ENCODE measurements around the gene ICAM4. TPM values are rescaled to one million over a fixed set of nuclear protein-coding genes. Genes with fewer than 3 reads are reported as not detected.

ICAM4 gene
- total RNA-seq, 2 donors from 2014 or later = 0.42 to 0.85 TPM

GRCh38 chr19:10306327-10306726 is 19.6 kb downstream of the ICAM4 start:
- ATAC-seq = no peak

DNA sequence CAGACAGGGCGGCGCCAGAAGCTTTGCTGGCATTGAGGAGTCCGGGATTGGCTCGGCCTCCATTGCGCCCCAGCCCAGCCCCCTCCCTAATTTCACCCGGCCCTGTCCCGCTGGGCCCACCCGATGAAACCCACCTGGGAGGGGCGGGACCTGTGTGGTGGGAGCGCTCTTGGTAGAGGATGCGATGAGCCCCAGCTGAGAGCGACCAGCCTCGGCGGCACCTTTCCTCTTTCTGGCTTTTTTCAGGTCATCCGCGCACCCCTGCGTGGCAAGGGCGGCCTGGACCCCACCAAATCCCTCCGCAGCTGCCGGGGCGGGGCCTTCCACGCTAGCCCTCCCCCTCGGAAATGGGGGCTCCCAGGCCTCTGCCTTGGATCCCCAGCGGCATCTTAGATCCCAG is 22.7 kb downstream of the ICAM4 start, which contains the start of gene ZGLP1:
ZGLP1 (minus strand) TSS at position 393 of the 400 bp plus-strand sequence.
- intact Hi-C loops (cut with DNase I) = no loop called here
- ATAC-seq (no peak), DNase-seq (no peak)

More at GRCh38 chr19:10306327-10306726, 19.6 kb downstream of the ICAM4 start:
- no peak for DNase-seq
- intact Hi-C loops (cut with DNase I) = no loop called here

DNA sequence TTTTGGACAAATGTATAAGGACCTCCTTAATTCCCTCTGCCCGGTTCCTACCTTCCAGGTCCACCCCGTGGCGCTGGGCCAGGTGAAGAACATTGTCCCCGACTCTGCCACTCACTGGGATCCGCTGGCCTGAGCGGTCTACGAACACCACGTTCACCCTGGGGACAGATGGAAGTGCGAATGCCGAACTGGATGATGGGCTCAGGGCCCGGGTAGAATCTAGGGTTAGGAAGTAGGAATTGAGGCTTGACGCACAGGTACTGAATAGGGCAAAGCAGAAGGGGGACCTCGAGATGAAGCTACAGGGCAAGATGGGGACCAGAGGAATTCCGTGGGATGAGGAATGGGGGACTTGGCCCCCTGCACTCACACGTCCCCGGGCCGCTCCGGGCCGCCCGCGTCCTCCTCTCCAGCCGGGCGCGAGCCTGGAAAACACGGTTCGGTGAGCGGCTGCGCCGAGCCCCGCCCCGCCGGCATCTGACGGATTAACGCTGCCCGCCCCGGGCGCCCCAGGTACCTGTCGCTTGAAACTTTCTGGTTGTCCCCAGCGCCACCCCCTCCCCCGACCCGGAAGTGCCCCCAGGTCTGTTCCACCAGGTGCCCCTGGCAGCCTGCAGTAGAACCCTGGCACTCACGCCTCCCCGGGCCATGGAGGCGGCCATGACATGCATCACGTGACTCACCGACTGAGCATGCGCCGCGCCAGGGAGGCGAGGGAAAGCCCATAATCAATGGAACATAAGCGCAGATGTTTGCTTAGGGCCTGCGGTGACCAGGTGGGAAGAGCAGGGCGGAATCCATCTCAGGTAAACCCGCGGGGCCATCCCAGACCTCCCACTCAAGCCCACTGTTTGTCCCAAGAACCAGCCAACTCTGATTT is 28.8 kb downstream of the ICAM4 start, which contains the start of gene FDX2:
FDX2 (minus strand) TSS at position 681 of the 880 bp plus-strand sequence; CDS start at position 662, 19 bp downstream.
- intact Hi-C loops (cut with DNase I) = no loop called here
- DNase-seq (peak; percentile 90), ATAC-seq (peak; percentile 91 to 94)

DNA sequence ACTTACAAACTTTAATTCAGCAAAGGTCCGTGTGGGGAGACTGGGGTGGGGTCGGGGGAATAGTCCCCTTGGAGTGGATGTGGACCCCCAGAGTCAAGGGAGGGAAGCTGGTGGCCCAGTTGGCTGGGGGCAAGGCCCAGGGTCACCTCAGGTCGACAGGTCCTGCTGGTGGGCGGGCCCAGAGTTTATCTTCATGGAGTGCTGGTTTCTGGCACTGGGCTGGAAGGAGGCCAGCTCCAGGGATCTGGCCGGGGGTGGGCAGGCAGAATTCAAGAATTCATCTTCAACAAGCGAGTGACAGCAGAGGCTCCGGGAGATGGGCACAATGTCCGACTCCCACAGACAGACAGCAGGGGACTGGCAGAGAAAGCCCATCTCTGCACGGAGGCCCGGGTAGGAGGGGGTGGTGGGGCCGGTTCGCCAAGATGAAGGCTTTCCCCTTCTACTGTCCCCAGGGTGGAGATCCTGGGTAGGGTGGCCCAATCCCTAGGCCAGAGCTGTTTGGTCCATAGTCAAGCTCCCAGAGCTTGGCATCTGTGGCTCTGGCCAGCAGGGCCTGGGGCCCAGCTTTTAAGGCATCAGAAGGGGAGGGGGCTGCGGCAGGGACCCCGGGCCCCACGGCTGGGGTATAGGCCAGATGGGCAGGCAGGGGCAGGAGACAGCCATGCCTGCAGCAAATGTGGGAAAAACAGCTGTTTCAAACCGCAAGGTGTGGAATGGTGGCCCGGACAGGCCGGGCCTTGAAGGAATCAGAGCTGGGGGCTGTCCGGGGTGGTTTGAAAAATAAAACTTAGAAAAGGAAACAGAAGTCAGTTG is 29.7 kb downstream of the ICAM4 start:
- ATAC-seq (peak in 1 of 2 donors; percentile 3), DNase-seq (no peak)
- intact Hi-C loops (cut with DNase I) = no loop called here

DNA sequence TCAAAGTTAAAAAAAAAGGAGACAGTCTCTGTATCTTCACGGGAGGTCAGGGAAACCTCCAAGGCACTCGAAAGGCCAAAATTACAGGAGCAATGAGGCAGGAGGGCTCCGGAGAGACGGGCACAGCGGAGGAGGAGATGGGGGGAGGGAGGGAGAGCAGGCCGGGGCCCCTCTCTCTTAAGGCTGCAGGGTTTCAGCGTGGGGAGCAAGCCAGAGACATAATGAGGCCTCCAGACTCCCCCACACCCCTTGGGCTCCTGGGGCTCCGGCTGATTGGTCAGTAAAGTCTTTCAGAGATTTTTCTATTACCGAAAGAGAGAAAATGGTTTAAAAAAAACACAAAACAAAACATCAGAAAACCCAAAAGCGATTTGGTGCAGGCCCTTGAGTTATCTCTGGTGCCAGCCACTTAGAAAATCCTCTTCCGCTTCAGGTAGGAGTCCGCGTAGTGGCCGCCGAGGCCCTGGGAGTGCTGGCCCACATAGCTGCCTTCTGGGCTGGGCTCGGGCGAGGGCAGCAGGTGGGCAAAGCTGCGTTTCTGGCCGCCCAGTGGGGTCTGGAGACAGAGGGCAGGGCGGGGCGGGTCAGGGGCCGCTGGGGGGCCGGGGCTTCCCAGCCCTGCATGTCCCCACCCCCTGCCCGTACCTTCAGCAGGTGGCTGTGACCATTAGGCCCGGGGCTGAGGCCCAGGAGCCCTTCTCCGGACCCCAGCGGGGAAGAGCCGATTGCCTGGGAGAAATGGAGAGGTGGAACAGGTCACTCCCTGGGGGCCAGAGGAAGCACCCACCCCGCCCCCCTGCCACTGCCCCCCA is 30.5 kb downstream of the ICAM4 start:
- DNase-seq = no peak
- intact Hi-C loops (cut with DNase I) = no loop called here

GRCh38 chr19:10317857-10318462 is 31.2 kb downstream of the ICAM4 start:
- intact Hi-C loops (cut with DNase I) = no loop called here
- no peak for ATAC-seq

More for the DNA sequence above, 30.5 kb downstream of the ICAM4 start:
- ATAC-seq = no peak

GRCh38 chr19:10318807-10319682 is 32.3 kb downstream of the ICAM4 start:
- DNase-seq = no peak
- intact Hi-C loops (cut with DNase I) = no loop called here

More at GRCh38 chr19:10317857-10318462, 31.2 kb downstream of the ICAM4 start:
- DNase-seq = no peak

GRCh38 chr19:10320602-10321416 is 34.1 kb downstream of the ICAM4 start:
- intact Hi-C loops (cut with DNase I) = no loop called here
- ATAC-seq = no peak
- DNase-seq = no peak

More at GRCh38 chr19:10318807-10319682, 32.3 kb downstream of the ICAM4 start:
- ATAC-seq = no peak

- intact Hi-C loops (cut with DNase I) = no loop called here
These were observed 34.7 kb downstream of the ICAM4 start for GRCh38 chr19:10321417-10321797.

DNA sequence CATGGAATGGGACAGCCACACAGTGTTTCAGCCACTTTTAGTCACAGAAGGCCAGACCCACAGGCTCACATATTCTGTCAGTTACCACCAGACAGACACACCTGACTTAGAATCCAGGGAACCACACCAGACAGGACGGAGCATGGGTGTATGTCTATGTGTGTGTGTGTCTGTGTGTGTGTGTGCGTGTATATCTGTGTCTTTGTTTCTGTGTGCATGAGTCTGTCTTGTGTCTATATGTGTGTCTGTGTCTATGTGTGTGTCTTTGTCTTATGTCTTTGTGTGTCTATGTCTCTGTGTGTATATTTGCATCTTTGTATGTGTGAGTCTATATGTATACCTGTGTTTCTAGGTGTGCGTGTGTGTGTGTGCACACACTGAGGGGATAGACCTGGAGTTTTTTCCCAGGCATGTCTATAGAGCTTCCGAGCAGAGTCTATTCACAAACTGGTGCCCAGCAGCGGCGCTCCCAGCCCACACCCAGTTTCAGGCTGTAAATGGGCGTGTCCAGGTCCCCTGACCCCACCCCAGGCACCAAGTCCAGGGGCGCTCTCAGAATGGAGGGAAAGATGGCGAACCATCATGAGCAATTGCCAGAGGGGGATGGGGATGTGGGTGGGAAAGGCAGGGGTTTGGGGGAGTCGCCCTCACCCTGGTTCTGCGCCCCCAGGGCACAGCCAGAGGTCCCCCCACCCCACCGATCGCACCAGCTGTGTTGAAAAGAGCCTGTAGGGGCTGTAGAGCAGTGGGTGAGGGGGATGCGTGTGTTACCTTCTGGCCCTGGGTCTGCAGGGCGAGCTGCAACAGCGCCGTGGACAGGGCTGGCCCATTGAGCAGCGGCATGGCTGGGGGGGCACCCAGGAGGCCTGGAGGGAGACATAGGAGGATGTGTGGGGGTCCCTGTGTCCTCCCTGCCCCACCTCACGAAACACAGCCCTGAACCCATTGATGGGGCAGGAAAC is 35.4 kb downstream of the ICAM4 start:
- DNase-seq = no peak
- no peak for ATAC-seq
- intact Hi-C loops (cut with DNase I) = no loop called here

More at GRCh38 chr19:10321417-10321797, 34.7 kb downstream of the ICAM4 start:
- no peak for DNase-seq
- no peak for ATAC-seq

- ATAC-seq = no peak
- intact Hi-C loops (cut with DNase I) = no loop called here
- no peak for DNase-seq
These were observed 39.0 kb downstream of the ICAM4 start for GRCh38 chr19:10325732-10326131.

GRCh38 chr19:10327793-10328192 is 41.0 kb downstream of the ICAM4 start:
- no peak for DNase-seq
- peak in 1 of 2 donors; percentile 54 for ATAC-seq
- intact Hi-C loops (cut with DNase I) = no loop called here

DNA sequence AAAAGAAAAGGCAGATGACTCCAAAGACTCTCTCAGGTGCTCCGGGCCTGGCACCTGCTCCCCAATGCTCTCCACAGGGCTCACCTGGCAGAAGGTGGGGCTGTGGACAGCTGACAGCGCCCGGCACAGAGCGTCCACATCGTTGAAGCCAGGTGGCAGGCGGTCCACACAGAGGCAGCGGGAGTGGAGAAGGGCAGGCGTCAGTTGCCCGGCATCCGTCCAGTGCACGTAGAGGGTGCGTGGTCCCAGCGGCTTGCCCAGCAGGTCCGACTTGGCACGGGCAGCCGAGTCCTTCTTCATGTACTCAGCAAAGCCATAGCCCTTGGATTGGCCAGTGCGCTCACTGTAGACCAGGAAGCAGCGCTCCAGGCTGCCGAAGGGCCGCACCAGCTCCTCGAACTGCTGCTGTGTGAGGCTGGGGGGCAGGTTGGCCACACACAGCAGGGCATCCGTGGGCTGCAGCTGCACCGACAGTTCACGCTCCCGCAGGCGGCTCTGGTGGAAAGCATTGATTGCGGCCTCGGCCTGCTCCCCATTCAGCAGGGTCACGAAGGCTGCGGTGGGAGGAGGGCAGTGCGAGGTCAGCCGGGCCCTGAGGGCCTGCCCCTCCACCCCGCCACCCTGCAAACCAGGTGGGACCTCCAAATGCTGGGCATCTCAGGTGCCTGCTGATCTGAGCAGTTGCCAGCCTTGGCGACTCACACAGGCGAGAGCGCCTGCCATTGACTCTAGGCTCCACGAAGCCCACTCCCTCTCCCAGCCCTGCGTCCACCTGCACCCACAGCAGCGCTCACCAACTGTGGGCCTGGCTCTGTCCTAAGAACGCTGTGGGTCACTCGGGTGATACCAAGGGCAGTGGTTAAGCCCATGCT is 42.0 kb downstream of the ICAM4 start:
- intact Hi-C loops (cut with DNase I) = no loop called here
- DNase-seq (no peak), ATAC-seq (no peak)

- ATAC-seq (no peak), DNase-seq (no peak)
- intact Hi-C loops (cut with DNase I) = no loop called here
These were observed 42.8 kb downstream of the ICAM4 start for GRCh38 chr19:10329555-10329954.

Measured in left cardiac atrium (tissue), 4 donors.